Measurements from ENCODE around the gene PPM1L. TPM values are rescaled to one million over a fixed set of nuclear protein-coding genes. Genes with fewer than 3 reads are reported as not detected.

The PPM1L gene
- total and polyA plus RNA-seq, 2 of the 13 experiments (the other 11 are each of a cell fraction or from before 2014, with no cell fraction given), result 0.22 to 1.4 TPM

DNA sequence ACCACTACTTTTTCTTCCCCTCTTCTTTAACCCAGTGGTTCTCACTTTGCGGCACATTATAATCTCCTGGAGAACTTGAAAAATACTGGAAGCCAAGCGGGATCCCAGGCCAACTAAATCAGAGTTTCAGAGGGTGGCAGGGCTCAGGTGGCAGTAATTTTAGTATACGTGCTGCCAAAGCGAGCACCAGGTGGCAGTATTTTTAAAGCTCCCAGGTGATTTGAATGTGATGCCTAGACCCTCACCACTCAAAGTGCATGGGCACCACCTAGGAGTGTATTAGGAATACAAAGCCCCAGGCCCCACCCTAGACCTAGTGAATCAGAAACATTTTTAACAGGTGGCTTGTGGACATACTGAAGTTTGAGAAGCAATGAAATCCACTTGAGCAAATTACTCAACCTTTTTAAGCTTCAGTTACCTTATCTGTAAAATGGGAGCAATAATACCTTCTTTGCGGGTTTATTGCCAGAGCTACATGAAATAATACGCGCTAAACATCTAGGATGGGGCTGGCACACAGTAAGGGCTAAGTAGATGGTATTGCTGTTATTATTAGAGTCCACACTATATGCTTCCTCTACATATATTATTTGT lies 340.8 kb downstream of the PPM1L start:
- Histone ChIP-seq H3K4me2 (ENCODE audit: low read depth, low read length) (no peak overlapping the region), H4K20me1 (ENCODE audit: insufficient read depth, low read length) (no peaks in the 10 kb centered on the region), H3K27me3 (ENCODE audit: control insufficient read depth in 1 of 2, insufficient read depth in 2 of 2, low read length in 2 of 2) (no peaks in the 10 kb centered on the region), H3K9ac (ENCODE audit: insufficient read depth, low read depth, low read length) (no peak overlapping the region), H2AFZ (ENCODE audit: low read length) (no peak overlapping the region), H3K79me2 (ENCODE audit: insufficient read depth, low read length) (no peaks in the 10 kb centered on the region), H3K27ac (ENCODE audit: extremely low read length, insufficient read depth, low read length) (no peak overlapping the region), H3K4me1 (ENCODE audit: insufficient read depth, low read length) (peaks cover 10% of the 10 kb centered on the region), H3K9me3 (ENCODE audit: low read length) (no peaks in the 10 kb centered on the region), H3K4me3 (replicated peaks in 1 of 3; ENCODE audit: insufficient read depth in 1 of 3, low read depth in 2 of 3, low read length in 3 of 3) (no peak overlapping the region), H3K36me3 (replicated peaks in 1 of 2; ENCODE audit: control insufficient read depth in 1 of 2, insufficient read depth in 2 of 2, low read length in 2 of 2) (no peaks in the 10 kb centered on the region)
- CTCF ChIA-PET (ENCODE audit: low intra/inter-chr PET ratio, low total read pairs), result interaction anchor here (1.3 to 3.2 kb wide), 2 partner anchors 177 to 327 kb away, joined by 16 to 20 read pairs; no protein-coding TSS in a partner anchor
- POLR2A ChIA-PET, result no interaction called here
- DNase-seq (ENCODE audit: low spot score) (peak; percentile 38), ATAC-seq (peak; percentile 78), FAIRE-seq (no peak)
- TF ChIP-seq, protein P1, sequence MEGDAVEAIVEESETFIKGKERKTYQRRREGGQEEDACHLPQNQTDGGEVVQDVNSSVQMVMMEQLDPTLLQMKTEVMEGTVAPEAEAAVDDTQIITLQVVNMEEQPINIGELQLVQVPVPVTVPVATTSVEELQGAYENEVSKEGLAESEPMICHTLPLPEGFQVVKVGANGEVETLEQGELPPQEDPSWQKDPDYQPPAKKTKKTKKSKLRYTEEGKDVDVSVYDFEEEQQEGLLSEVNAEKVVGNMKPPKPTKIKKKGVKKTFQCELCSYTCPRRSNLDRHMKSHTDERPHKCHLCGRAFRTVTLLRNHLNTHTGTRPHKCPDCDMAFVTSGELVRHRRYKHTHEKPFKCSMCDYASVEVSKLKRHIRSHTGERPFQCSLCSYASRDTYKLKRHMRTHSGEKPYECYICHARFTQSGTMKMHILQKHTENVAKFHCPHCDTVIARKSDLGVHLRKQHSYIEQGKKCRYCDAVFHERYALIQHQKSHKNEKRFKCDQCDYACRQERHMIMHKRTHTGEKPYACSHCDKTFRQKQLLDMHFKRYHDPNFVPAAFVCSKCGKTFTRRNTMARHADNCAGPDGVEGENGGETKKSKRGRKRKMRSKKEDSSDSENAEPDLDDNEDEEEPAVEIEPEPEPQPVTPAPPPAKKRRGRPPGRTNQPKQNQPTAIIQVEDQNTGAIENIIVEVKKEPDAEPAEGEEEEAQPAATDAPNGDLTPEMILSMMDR (CRISPR knock-in tag; IDR thresholded peaks at IDR 0.05), result peak; percentile 61
- no peak for TF ChIP-seq NRL (CRISPR knock-in tag; IDR thresholded peaks at IDR 0.05; ENCODE audit: borderline replicate concordance)
- TF ChIP-seq ZNF709 (CRISPR knock-in tag; IDR thresholded peaks at IDR 0.05), result no peak
- peak; percentile 43; the same call in 1 of the 2 replicates for TF ChIP-seq RAD21 (CRISPR knock-in tag; IDR thresholded peaks at IDR 0.05)
- TF ChIP-seq SMC3 (IDR thresholded peaks at IDR 0.05; ENCODE audit: low read length), result peak; percentile 76
- peak; percentile 46; the same call in 1 of the 2 replicates for TF ChIP-seq ZNF629 (CRISPR knock-in tag; conservative IDR thresholded peaks at IDR 0.05)
- peak; percentile 54 for TF ChIP-seq STAG1 (CRISPR knock-in tag; IDR thresholded peaks at IDR 0.05)
- WGBS (ENCODE audit: low lambda C conversion rate), result 31% methylated on average over 7 of the region's 7 CpGs
- no TSS peak for BruUV-seq (replicated peaks)
- in situ Hi-C loops (cut with HindIII; ENCODE audit: extremely low pct_ligation_motif_present, low pct_unique_long_range_greater_than_20kb) (loop anchor here (5.0 to 10.0 kb wide), 2 partner anchors 178 to 325 kb away; no protein-coding TSS in a partner anchor), intact Hi-C loops (cut with micrococcal nuclease; ENCODE audit: unreplicated experiment) (loop anchor here (1.0 to 10.0 kb wide), 4 partner anchors 108 to 327 kb away; no protein-coding TSS in a partner anchor)

Data from HepG2 (cell line).